HepG2 (cell line): Measurements from ENCODE around the gene TMC2. TPM values are rescaled to one million over a fixed set of nuclear protein-coding genes. Genes with fewer than 3 reads are reported as not detected.

Experiments used
- ATAC-seq: fragments of 200-7000 bp; cut with Tn5 transposase; 3 replicates; pipeline ENCODE4 v1.9.1; 2020; ENCODE audit warnings: mild to moderate bottlenecking, moderate library complexity
- BruUV-seq: library from RNA; stranded (reverse); fragments of 400-500 nt; replicated peaks from 2 replicates; lab custom pipeline; 2021; lab: Mats Ljungman, UMichigan
- CTCF ChIA-PET: fragments of 300-600 bp; formaldehyde crosslinking; extraction: SDS; loops from one replicate; lab custom pipeline; 2021; ENCODE audit warnings: low total read pairs, inconsistent platforms, low intra/inter-chr PET ratio; lab: Yijun Ruan, JAX
- POLR2A ChIA-PET: fragments of 350-600 bp; sonication (Branson Sonifier 250); formaldehyde crosslinking; loops from one replicate; lab custom pipeline; 2020; ENCODE audit warnings: antibody characterized with exemption, inconsistent platforms; lab: Yijun Ruan, JAX
- DNase-seq: peaks from one replicate; pipeline ENCODE4 v3.0.0-alpha.2; 2015; ENCODE audit warnings: low spot score
- FAIRE-seq: peaks from 3 replicates; lab custom pipeline; 2011; peaks lifted over from hg19 to GRCh38; lab: Jason Lieb, UNC
- H2AFZ ChIP-seq: one replicate; pipeline ENCODE4 v1.6.1; 2011; ENCODE audit warnings: low read length, inconsistent platforms
- H3K27ac ChIP-seq: fragments of 300-600 bp; 3 replicates; pipeline ENCODE4 v1.8.0; 2011; ENCODE audit warnings: mixed run types, mild to moderate bottlenecking, mixed read lengths, low read length, inconsistent platforms; ENCODE audit not compliant: insufficient read depth; ENCODE audit errors: extremely low read length
- H3K27me3 ChIP-seq, 2 experiments: fragments of 200-600 bp in 1 of 2; 2 replicates in 1 of 2; 3 replicates in 1 of 2; pipeline versions ENCODE4 v1.6.0 to v1.8.0; 2011; ENCODE audit warnings: low read length in 2 of 2, mild to moderate bottlenecking in 2 of 2, moderate library complexity in 2 of 2, inconsistent platforms in 1 of 2; ENCODE audit not compliant: insufficient read depth in 2 of 2, control insufficient read depth in 1 of 2
- H3K36me3 ChIP-seq, 2 experiments: fragments of 200-600 bp in 1 of 2; replicated peaks in 1 of 2; 2 replicates in 1 of 2; 3 replicates in 1 of 2; pipeline versions ENCODE4 v1.5.1 to v1.8.0; 2011; ENCODE audit warnings: low read length in 2 of 2, inconsistent platforms in 1 of 2; ENCODE audit not compliant: insufficient read depth in 2 of 2, control insufficient read depth in 1 of 2
- H3K4me1 ChIP-seq: 2 replicates; pipeline ENCODE4 v1.5.1; 2012; ENCODE audit warnings: low read length, inconsistent platforms; ENCODE audit not compliant: insufficient read depth
- H3K4me2 ChIP-seq: 2 replicates; pipeline ENCODE4 v1.6.0; 2011; ENCODE audit warnings: low read depth, low read length, inconsistent platforms
- H3K4me3 ChIP-seq, 3 experiments: fragments of 200-600 bp in 1 of 3; sonication (generic), shearing (Covaris generic) in 1 of 3; replicated peaks in 1 of 3; 2 replicates each; pipeline ENCODE4 v1.5.1; 2011 to 2016; ENCODE audit warnings: low read length in 3 of 3, inconsistent platforms in 2 of 3, low read depth in 2 of 3, mild to moderate bottlenecking in 2 of 3, control low read depth in 1 of 3, mixed read lengths in 1 of 3; ENCODE audit not compliant: insufficient read depth in 1 of 3
- H3K79me2 ChIP-seq: one replicate; pipeline ENCODE4 v1.6.1; 2011; ENCODE audit warnings: low read length, inconsistent platforms; ENCODE audit not compliant: insufficient read depth
- H3K9ac ChIP-seq: 2 replicates; pipeline ENCODE4 v1.6.0; 2011; ENCODE audit warnings: mild to moderate bottlenecking, low read depth, low read length, inconsistent platforms; ENCODE audit not compliant: insufficient read depth
- H3K9me3 ChIP-seq: 2 replicates; pipeline ENCODE4 v1.5.1; 2012; ENCODE audit warnings: mild to moderate bottlenecking, low read length
- H4K20me1 ChIP-seq: 2 replicates; pipeline ENCODE4 v1.6.0; 2011; ENCODE audit warnings: inconsistent platforms, mild to moderate bottlenecking, low read length, moderate library complexity; ENCODE audit not compliant: insufficient read depth
- DMTF1 ChIP-seq: sonication (generic); formaldehyde crosslinking; IDR thresholded peaks from 2 replicates; pipeline ENCODE4 v1.4.0; 2020; ENCODE audit warnings: mild to moderate bottlenecking, missing genetic modification reagents
- DRAP1 ChIP-seq: IDR thresholded peaks from 2 replicates; pipeline ENCODE4 v1.6.1; 2016; ENCODE audit warnings: missing genetic modification reagents, missing compliant biosample characterization
- IRF9 ChIP-seq: sonication (generic); formaldehyde crosslinking; IDR thresholded peaks from 2 replicates; pipeline ENCODE4 v1.8.0; 2022; ENCODE audit warnings: missing genetic modification reagents, mild to moderate bottlenecking, borderline replicate concordance
- ZNF280B ChIP-seq: sonication (generic); formaldehyde crosslinking; IDR thresholded peaks from 2 replicates; pipeline ENCODE4 v1.5.0; 2020; ENCODE audit warnings: missing genetic modification reagents, mild to moderate bottlenecking, borderline replicate concordance
- ZNF670 ChIP-seq: sonication (generic); formaldehyde crosslinking; IDR thresholded peaks from 2 replicates; pipeline ENCODE4 v1.8.0; 2022; ENCODE audit warnings: mild to moderate bottlenecking, missing genetic modification reagents, borderline replicate concordance
- WGBS: methylation state at CpG from one replicate; pipeline ENCODE4 v1.1.6; 2017; ENCODE audit warnings: low lambda C conversion rate; 5-methylcytosine and 5-hydroxymethylcytosine counted together
- in situ Hi-C: cut with HindIII; loops from 2 replicates; pipeline ENCODE4 v1.10.0; 2017; ENCODE audit warnings: low pct_unique_long_range_greater_than_20kb; ENCODE audit not compliant: extremely low pct_ligation_motif_present
- intact Hi-C: fragments of 100-400 bp; cut with micrococcal nuclease; formaldehyde crosslinking; loops from one replicate; pipeline ENCODE4 v1.10.0; 2022; ENCODE audit not compliant: unreplicated experiment
- polyA plus RNA-seq, 8 experiments: library from polyadenylated mRNA; depleted of rRNA in 3 of 8; stranded (reverse) in 7 of 8; unstranded in 1 of 8; fragments of >200 nt; fragmentation: Illumina TruSeq in 4 of 8; extraction: Trizol in 4 of 8; gene quantifications; 2 replicates each; pipeline versions ENCODE4 v1.2.1 to v1.2.3, GENCODE V29; 2011 to 2016; ENCODE audit warnings: low read depth in 4 of 8, missing spikeins in 1 of 8, mixed read lengths in 1 of 8; ENCODE audit not compliant: insufficient read depth in 1 of 8
- total RNA-seq, 5 experiments: library from RNA; depleted of rRNA; stranded (reverse); fragments of >200 nt; fragmentation: Illumina TruSeq; extraction: Trizol; gene quantifications; 2 replicates each; pipeline ENCODE4 v1.2.3, GENCODE V29; 2016; ENCODE audit warnings: low read depth in 1 of 5

The TMC2 gene
- total and polyA plus RNA-seq, 2 of the 13 experiments (the other 11 are each of a cell fraction or from before 2014, with no cell fraction given) = not detected

- WGBS = 3% methylated on average over 5 of the region's 5 CpGs
- CTCF ChIA-PET = no interaction called here
Observed at GRCh38 chr20:2559651-2560050, 23.3 kb downstream of the TMC2 start.

More at GRCh38 chr20:2559651-2560050, 23.3 kb downstream of the TMC2 start:
- Histone ChIP-seq H3K4me1 (no peaks in the 10 kb centered on the region), H2AFZ (no peak overlapping the region), H3K9me3 (no peaks in the 10 kb centered on the region), H3K4me3 (no peak overlapping the region), H3K9ac (no peak overlapping the region), H3K27me3 (peaks cover 9 to 49% of the 10 kb centered on the region in 2 experiments; a peak in 4 of 5 replicates), H3K4me2 (no peak overlapping the region), H3K79me2 (no peaks in the 10 kb centered on the region), H3K27ac (no peak overlapping the region), H4K20me1 (no peaks in the 10 kb centered on the region), H3K36me3 (no peaks in the 10 kb centered on the region)
- intact Hi-C loops (no loop called here), in situ Hi-C loops (no loop called here)
- TF ChIP-seq DRAP1 (CRISPR knock-in tag) (no peak), ZNF280B (CRISPR knock-in tag) (no peak), ZNF670 (CRISPR knock-in tag) (no peak), DMTF1 (CRISPR knock-in tag) (no peak), IRF9 (CRISPR knock-in tag) (no peak)
- no peak for DNase-seq
- FAIRE-seq = no peak
- BruUV-seq = no TSS peak
- POLR2A ChIA-PET = no interaction called here
- no peak for ATAC-seq
